ENCODE measurements around the gene ZDHHC3.

Gene ZDHHC3

DNA sequence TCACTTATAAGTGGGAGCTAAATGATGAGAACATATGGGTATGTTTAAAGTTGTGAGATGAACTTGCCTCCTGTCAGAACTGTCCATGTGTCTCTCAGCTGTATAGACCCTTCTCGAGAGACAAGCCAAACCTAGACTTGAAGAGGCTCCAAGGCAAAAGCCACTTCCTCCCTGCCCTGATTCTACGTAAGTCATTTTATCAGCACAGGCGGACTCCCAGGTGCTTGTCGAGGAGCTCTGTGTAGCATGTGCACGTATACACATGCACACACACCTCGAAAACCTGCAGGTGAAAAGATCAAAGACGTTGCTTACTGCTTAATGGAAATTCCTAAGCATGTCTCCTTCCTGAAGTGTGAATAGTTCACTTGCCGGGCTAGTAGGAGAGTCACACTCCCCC lies 44.6 kb upstream of the ZDHHC3 start:
- Histone ChIP-seq H2AFZ (ENCODE audit: low read depth) (no peak overlapping the region), H3K4me1 (ENCODE audit: low read depth, poor library complexity, severe bottlenecking) (no peaks in the 10 kb centered on the region), H3K4me3 (IDR thresholded peaks at IDR 0.05; ENCODE audit: insufficient read depth, low read depth, low read length) (no peak overlapping the region), H3K79me2 (ENCODE audit: insufficient read depth, low read depth) (no peaks in the 10 kb centered on the region), H3K4me2 (no peak overlapping the region), H3K27me3 (ENCODE audit: insufficient read depth, low read depth) (no peaks in the 10 kb centered on the region), H3K36me3 (ENCODE audit: insufficient read depth) (no peaks in the 10 kb centered on the region), H4K20me1 (ENCODE audit: insufficient read depth) (no peaks in the 10 kb centered on the region), H3K27ac (no peak overlapping the region), H3K9ac (no peak overlapping the region)
- TF ChIP-seq, protein P1, sequence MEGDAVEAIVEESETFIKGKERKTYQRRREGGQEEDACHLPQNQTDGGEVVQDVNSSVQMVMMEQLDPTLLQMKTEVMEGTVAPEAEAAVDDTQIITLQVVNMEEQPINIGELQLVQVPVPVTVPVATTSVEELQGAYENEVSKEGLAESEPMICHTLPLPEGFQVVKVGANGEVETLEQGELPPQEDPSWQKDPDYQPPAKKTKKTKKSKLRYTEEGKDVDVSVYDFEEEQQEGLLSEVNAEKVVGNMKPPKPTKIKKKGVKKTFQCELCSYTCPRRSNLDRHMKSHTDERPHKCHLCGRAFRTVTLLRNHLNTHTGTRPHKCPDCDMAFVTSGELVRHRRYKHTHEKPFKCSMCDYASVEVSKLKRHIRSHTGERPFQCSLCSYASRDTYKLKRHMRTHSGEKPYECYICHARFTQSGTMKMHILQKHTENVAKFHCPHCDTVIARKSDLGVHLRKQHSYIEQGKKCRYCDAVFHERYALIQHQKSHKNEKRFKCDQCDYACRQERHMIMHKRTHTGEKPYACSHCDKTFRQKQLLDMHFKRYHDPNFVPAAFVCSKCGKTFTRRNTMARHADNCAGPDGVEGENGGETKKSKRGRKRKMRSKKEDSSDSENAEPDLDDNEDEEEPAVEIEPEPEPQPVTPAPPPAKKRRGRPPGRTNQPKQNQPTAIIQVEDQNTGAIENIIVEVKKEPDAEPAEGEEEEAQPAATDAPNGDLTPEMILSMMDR (conservative IDR thresholded peaks at IDR 0.05; ENCODE audit: low read depth, low read length) = no peak

DNA sequence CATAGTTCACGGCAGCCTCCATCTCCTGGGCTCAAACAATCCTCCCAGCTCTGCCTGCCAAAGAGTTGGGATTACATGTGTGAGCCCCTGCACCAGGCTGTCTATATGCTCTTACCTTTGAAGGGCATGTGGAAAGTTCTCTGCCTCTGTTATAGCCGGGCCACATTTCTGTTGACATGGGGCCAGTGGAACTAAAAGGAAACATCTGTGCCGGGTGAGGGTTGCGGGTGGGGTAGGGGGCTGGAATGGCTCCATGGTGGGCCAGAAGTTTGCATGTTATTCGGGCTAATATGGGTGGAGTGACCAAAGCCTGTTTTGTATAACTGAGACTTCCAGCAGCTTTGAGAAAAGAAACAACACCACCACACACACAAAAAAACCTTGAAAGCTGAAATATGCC lies 41.8 kb upstream of the ZDHHC3 start:
- no peak overlapping the region for H2AFZ ChIP-seq (ENCODE audit: low read depth)
- H3K79me2 ChIP-seq (ENCODE audit: insufficient read depth, low read depth) = no peaks in the 10 kb centered on the region
- no peak overlapping the region for H3K9ac ChIP-seq
- no peak overlapping the region for H3K4me2 ChIP-seq
- TF ChIP-seq, protein P1 (conservative IDR thresholded peaks at IDR 0.05; ENCODE audit: low read depth, low read length) = no peak
- no peaks in the 10 kb centered on the region for H4K20me1 ChIP-seq (ENCODE audit: insufficient read depth)
- H3K36me3 ChIP-seq (ENCODE audit: insufficient read depth) = no peaks in the 10 kb centered on the region
- H3K27ac ChIP-seq = no peak overlapping the region
- H3K27me3 ChIP-seq (ENCODE audit: insufficient read depth, low read depth) = no peaks in the 10 kb centered on the region
- H3K4me3 ChIP-seq (IDR thresholded peaks at IDR 0.05; ENCODE audit: insufficient read depth, low read depth, low read length) = no peak overlapping the region
- no peaks in the 10 kb centered on the region for H3K4me1 ChIP-seq (ENCODE audit: low read depth, poor library complexity, severe bottlenecking)

DNA sequence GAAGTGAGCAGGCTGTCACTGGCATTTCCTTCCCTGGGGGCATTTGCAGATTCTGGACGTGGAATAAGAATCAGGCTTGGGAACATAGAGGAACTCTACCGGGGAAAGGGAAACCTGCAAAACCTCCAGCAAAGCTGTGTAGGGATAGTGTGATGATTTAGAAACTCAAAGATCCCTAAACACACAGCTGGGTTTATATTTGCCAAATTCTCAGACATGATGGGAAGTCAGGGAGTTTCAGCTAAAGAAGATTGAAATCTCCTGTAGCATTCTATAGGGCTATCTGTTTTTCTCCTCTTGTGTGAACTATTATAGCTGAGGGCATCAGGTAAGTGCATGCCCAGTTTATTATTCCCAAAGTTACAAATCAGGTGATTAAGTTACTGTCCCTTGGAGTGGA lies 40.9 kb upstream of the ZDHHC3 start:
- H3K4me2 ChIP-seq = no peak overlapping the region
- H3K9ac ChIP-seq = no peak overlapping the region
- TF ChIP-seq, protein P1 (conservative IDR thresholded peaks at IDR 0.05; ENCODE audit: low read depth, low read length) = no peak
- H3K4me3 ChIP-seq (IDR thresholded peaks at IDR 0.05; ENCODE audit: insufficient read depth, low read depth, low read length) = no peak overlapping the region
- H3K36me3 ChIP-seq (ENCODE audit: insufficient read depth) = no peaks in the 10 kb centered on the region
- H4K20me1 ChIP-seq (ENCODE audit: insufficient read depth) = no peaks in the 10 kb centered on the region
- no peak overlapping the region for H3K27ac ChIP-seq
- H3K27me3 ChIP-seq (ENCODE audit: insufficient read depth, low read depth) = no peaks in the 10 kb centered on the region
- H3K79me2 ChIP-seq (ENCODE audit: insufficient read depth, low read depth) = no peaks in the 10 kb centered on the region
- no peak overlapping the region for H2AFZ ChIP-seq (ENCODE audit: low read depth)
- peaks cover 2% of the 10 kb centered on the region for H3K4me1 ChIP-seq (ENCODE audit: low read depth, poor library complexity, severe bottlenecking)

DNA sequence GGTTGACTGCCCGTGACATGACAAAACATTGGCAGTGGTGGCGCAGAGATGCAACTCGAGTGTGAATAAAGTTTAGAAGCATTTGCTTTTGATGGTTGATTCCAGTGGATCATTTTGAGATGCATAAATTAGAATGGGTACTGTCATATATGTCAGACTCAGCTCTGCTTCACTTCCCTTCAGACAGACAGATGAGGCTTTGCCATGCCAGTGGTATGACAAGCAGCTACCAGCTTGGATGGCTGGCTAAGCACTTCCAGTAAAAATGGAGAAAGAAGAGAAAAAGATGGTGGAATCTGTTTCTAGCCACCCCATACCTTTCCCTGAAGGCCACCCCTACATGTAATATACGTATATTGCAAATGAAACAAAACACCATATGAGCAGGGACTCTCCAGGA lies 36.6 kb upstream of the ZDHHC3 start:
- no peaks in the 10 kb centered on the region for H3K36me3 ChIP-seq (ENCODE audit: insufficient read depth)
- no peak overlapping the region for H2AFZ ChIP-seq (ENCODE audit: low read depth)
- peaks cover 18% of the 10 kb centered on the region for H3K4me1 ChIP-seq (ENCODE audit: low read depth, poor library complexity, severe bottlenecking)
- no peaks in the 10 kb centered on the region for H3K27me3 ChIP-seq (ENCODE audit: insufficient read depth, low read depth)
- H3K79me2 ChIP-seq (ENCODE audit: insufficient read depth, low read depth) = no peaks in the 10 kb centered on the region
- TF ChIP-seq, protein P1 (conservative IDR thresholded peaks at IDR 0.05; ENCODE audit: low read depth, low read length) = no peak
- H4K20me1 ChIP-seq (ENCODE audit: insufficient read depth) = no peaks in the 10 kb centered on the region
- H3K4me2 ChIP-seq = no peak overlapping the region
- H3K9ac ChIP-seq = no peak overlapping the region
- H3K27ac ChIP-seq = no peak overlapping the region
- no peak overlapping the region for H3K4me3 ChIP-seq (IDR thresholded peaks at IDR 0.05; ENCODE audit: insufficient read depth, low read depth, low read length)
